MM.1S (cell line): ENCODE measurements around the gene NDUFB10.
"Not testable (repeated sequence)": the region's sequence is repeated elsewhere in the genome, so short reads cannot be mapped to it uniquely, and the experiment has no call there.

Source experiments
- DNase-seq: peaks from one replicate; pipeline ENCODE4 v3.0.0-alpha.2; 2015
- H2AFZ ChIP-seq: fragments of 300-600 bp; sonication (generic); 2 replicates; pipeline ENCODE4 v1.6.0; 2016; ENCODE audit warnings: antibody characterized with exemption, low read length
- H3F3A ChIP-seq: fragments of 300-600 bp; sonication (generic); 2 replicates; pipeline ENCODE4 v1.6.1; 2016; ENCODE audit warnings: mild to moderate bottlenecking, antibody characterized with exemption, low read length, moderate library complexity, mixed read lengths; ENCODE audit not compliant: insufficient read depth
- H3K27ac ChIP-seq: fragments of 300-600 bp; sonication (generic); 2 replicates; pipeline ENCODE4 v1.5.1; 2016; ENCODE audit warnings: mild to moderate bottlenecking, low read length
- H3K27me3 ChIP-seq: fragments of 300-600 bp; sonication (generic); replicated peaks from 2 replicates; pipeline ENCODE4 v1.6.0; 2016; ENCODE audit warnings: low read length; ENCODE audit not compliant: insufficient read depth
- H3K36me3 ChIP-seq: fragments of 300-600 bp; sonication (generic); replicated peaks from 2 replicates; pipeline ENCODE4 v1.6.1; 2016; ENCODE audit warnings: mild to moderate bottlenecking, low read length, mixed read lengths; ENCODE audit not compliant: insufficient read depth
- H3K4me1 ChIP-seq: fragments of 300-600 bp; sonication (generic); 2 replicates; pipeline ENCODE4 v1.6.1; 2016; ENCODE audit warnings: low read length, mixed read lengths
- H3K4me2 ChIP-seq: fragments of 300-600 bp; sonication (generic); 2 replicates; pipeline ENCODE4 v1.6.0; 2016; ENCODE audit warnings: low read depth, low read length
- H3K4me3 ChIP-seq: fragments of 300-600 bp; sonication (generic); 2 replicates; pipeline ENCODE4 v1.5.1; 2016; ENCODE audit warnings: low read length, mixed read lengths
- H3K79me2 ChIP-seq: fragments of 300-600 bp; sonication (generic); 2 replicates; pipeline ENCODE4 v1.6.1; 2016; ENCODE audit warnings: mixed run types, low read length, mixed read lengths
- H3K9ac ChIP-seq: fragments of 300-600 bp; sonication (generic); 2 replicates; pipeline ENCODE4 v1.6.1; 2016; ENCODE audit warnings: low read length, mixed read lengths
- H3K9me2 ChIP-seq: fragments of 300-600 bp; sonication (generic); replicated peaks from 2 replicates; pipeline ENCODE4 v1.6.1; 2016; ENCODE audit warnings: mild to moderate bottlenecking, low read length, mixed read lengths; ENCODE audit not compliant: insufficient read depth
- H3K9me3 ChIP-seq: fragments of 300-600 bp; sonication (generic); replicated peaks from 2 replicates; pipeline ENCODE4 v1.6.1; 2016; ENCODE audit warnings: mild to moderate bottlenecking, low read length, mixed read lengths; ENCODE audit not compliant: insufficient read depth
- H4K20me1 ChIP-seq: fragments of 300-600 bp; sonication (generic); 2 replicates; pipeline ENCODE4 v1.6.1; 2016; ENCODE audit warnings: mild to moderate bottlenecking, low read length, moderate library complexity, mixed read lengths; ENCODE audit not compliant: insufficient read depth
- EZH2 ChIP-seq: fragments of 300-600 bp; sonication (generic); optimal IDR thresholded peaks from 2 replicates; pipeline ENCODE3; 2017; ENCODE audit warnings: low read depth, mild to moderate bottlenecking, antibody characterized with exemption, low read length, mixed read lengths
- EZH2phosphoT487 ChIP-seq: fragments of 300-600 bp; sonication (generic); IDR thresholded peaks from 2 replicates; pipeline ENCODE4 v1.6.1; 2018; ENCODE audit warnings: antibody characterized with exemption, low read length
- TF ChIP-seq, protein P1 (sequence below): fragments of 300-600 bp; sonication (generic); IDR thresholded peaks from 2 replicates; pipeline ENCODE4 v1.5.1; 2016; ENCODE audit warnings: antibody characterized with exemption, low read length, mixed read lengths

NDUFB10 gene

DNA sequence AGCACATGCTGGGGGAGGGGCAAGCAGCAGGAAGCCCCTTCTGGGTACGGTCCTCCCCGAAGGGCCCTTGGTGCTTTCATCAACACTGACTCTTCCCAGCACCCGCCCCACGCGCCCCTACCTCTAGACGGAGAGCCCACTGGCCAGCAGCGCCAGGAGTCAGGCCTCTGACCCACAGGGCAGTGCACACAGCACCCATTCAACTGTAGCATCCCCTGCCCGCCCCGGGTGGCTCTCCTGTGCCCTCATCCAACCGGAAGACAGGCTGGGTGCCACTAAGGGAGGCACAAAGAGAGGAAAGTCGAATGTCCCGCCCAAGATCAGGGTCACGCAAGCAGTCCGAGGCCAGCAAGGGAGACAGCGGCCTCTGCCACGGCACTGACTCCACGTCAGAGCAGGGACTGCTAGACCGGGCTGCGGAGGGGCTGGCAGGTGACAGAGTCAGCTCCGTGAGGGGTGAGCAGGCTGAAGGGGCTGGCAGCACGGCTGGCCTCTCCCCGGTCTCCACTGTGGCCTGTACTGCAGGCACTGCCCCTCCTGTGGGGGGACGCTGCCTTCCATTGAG, 26.2 kb upstream of the NDUFB10 start:
- Histone ChIP-seq H2AFZ (no peak overlapping the region), H3K27me3 (0 out of 2 replicates have a peak, but pooled peaks cover 3% of the 10 kb centered on the region), H3K9me3 (no peaks in the 10 kb centered on the region), H3K4me2 (no peak overlapping the region), H3K4me3 (no peak overlapping the region), H3K79me2 (no peaks in the 10 kb centered on the region), H3K36me3 (no peaks in the 10 kb centered on the region), H3K4me1 (peaks cover 5% of the 10 kb centered on the region), H3F3A (no peaks in the 10 kb centered on the region), H4K20me1 (no peaks in the 10 kb centered on the region), H3K27ac (no peak overlapping the region), H3K9ac (no peak overlapping the region), H3K9me2 (no peaks in the 10 kb centered on the region)
- DNase-seq, result no peak
- TF ChIP-seq, protein P1, sequence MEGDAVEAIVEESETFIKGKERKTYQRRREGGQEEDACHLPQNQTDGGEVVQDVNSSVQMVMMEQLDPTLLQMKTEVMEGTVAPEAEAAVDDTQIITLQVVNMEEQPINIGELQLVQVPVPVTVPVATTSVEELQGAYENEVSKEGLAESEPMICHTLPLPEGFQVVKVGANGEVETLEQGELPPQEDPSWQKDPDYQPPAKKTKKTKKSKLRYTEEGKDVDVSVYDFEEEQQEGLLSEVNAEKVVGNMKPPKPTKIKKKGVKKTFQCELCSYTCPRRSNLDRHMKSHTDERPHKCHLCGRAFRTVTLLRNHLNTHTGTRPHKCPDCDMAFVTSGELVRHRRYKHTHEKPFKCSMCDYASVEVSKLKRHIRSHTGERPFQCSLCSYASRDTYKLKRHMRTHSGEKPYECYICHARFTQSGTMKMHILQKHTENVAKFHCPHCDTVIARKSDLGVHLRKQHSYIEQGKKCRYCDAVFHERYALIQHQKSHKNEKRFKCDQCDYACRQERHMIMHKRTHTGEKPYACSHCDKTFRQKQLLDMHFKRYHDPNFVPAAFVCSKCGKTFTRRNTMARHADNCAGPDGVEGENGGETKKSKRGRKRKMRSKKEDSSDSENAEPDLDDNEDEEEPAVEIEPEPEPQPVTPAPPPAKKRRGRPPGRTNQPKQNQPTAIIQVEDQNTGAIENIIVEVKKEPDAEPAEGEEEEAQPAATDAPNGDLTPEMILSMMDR, result no peak
- TF ChIP-seq EZH2phosphoT487 (no peak), EZH2 (no peak)

DNA sequence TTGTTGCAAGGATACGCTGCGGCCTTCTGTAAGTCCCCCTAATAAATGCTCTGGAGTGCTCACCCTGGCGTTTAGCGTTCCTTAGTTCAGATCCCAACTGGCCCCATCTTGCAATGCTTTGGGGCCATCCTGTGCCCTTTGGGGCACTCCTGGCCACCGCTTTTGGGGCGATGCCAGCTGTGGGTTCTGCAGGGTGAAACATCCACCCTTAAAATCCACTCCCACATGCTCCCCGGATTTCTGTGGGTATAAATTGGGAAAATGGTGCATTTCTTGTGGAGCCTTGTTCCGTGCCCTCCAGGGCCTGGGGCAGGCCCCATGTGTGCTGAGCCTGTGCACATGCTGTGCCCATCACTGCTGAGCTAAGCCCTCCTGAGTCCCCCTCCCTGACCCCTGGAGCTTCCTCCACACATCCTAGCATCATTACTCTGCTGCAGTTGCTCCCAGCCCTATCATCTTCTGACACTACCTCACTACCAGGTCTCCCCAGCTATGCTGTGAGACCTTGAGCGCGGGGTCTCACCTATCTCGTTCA, 22.3 kb upstream of the NDUFB10 start:
- H3K4me2 ChIP-seq, result no peak overlapping the region
- no peaks in the 10 kb centered on the region for H4K20me1 ChIP-seq
- H3K27ac ChIP-seq, result no peak overlapping the region
- no peak overlapping the region for H3K9ac ChIP-seq
- no peak overlapping the region for H3K4me3 ChIP-seq
- no peak for DNase-seq
- no peaks in the 10 kb centered on the region for H3K9me3 ChIP-seq
- H3K27me3 ChIP-seq, result no peaks in the 10 kb centered on the region
- H3K9me2 ChIP-seq, result no peaks in the 10 kb centered on the region
- H3F3A ChIP-seq, result no peaks in the 10 kb centered on the region
- peaks cover 3% of the 10 kb centered on the region; the same call in 1 of the 2 replicates for H3K36me3 ChIP-seq
- no peak overlapping the region for H2AFZ ChIP-seq
- H3K79me2 ChIP-seq, result no peaks in the 10 kb centered on the region
- H3K4me1 ChIP-seq, result no peaks in the 10 kb centered on the region
- no peak for TF ChIP-seq EZH2

DNA sequence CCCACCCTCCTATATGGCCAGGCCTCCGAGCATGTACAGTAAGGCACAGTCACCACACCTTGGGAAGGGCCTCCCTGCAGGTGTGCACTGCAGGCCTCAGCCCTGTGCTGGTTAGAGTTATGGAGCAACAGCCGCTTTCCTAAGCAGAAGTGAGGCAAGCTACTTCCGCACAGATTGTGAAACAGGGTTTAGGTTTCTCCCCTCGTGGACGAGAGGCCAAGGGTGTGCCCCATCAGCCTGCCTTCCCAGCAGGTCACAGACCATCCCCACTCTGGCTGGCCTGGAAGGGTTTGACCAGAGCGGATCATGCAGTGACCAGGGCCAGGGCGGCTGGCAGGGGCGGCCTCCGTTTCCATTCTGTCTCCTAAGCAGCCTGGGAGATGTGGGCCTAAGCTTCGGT, 21.0 kb upstream of the NDUFB10 start:
- no peak overlapping the region for H3K27ac ChIP-seq
- no peaks in the 10 kb centered on the region for H3F3A ChIP-seq
- no peaks in the 10 kb centered on the region for H3K9me2 ChIP-seq
- no peak overlapping the region for H3K4me2 ChIP-seq
- no peaks in the 10 kb centered on the region for H3K4me1 ChIP-seq
- no peak overlapping the region for H2AFZ ChIP-seq
- DNase-seq, result no peak
- peaks cover 3% of the 10 kb centered on the region; the same call in 1 of the 2 replicates for H3K36me3 ChIP-seq
- H4K20me1 ChIP-seq, result no peaks in the 10 kb centered on the region
- H3K9ac ChIP-seq, result no peak overlapping the region
- no peaks in the 10 kb centered on the region for H3K9me3 ChIP-seq
- no peak overlapping the region for H3K4me3 ChIP-seq
- peaks cover 4% of the 10 kb centered on the region for H3K79me2 ChIP-seq
- H3K27me3 ChIP-seq, result no peaks in the 10 kb centered on the region
- TF ChIP-seq EZH2 (no peak), EZH2phosphoT487 (no peak)
- TF ChIP-seq, protein P1, result no peak

DNA sequence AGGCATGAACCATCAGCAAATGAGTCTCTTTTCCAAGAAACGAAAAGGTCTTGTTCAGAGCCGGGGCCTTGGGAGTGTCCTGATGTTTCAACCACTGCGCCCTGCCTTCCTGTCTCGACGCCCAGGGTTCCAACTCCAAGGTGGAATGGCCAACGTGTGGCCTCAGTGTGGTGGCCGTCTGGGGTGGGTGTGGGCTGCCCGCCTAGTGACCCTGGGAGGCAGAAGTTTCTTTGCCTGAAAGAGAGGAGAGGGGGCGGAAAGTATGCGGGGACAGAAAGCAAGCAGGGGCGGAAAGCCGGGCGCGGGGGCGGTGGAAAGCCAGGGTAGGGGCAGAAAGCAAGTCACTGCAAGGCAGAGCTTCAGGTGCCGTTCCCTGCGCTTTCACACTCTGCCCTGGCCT, 20.4 kb upstream of the NDUFB10 start:
- Histone ChIP-seq H3K27ac (no peak overlapping the region), H3F3A (no peaks in the 10 kb centered on the region), H3K27me3 (no peaks in the 10 kb centered on the region), H2AFZ (no peak overlapping the region), H4K20me1 (no peaks in the 10 kb centered on the region), H3K9ac (no peak overlapping the region), H3K4me1 (no peaks in the 10 kb centered on the region), H3K4me3 (no peak overlapping the region), H3K36me3 (peaks cover 3% of the 10 kb centered on the region; the same call in 1 of the 2 replicates), H3K9me2 (no peaks in the 10 kb centered on the region), H3K79me2 (peaks cover 4% of the 10 kb centered on the region), H3K4me2 (no peak overlapping the region), H3K9me3 (no peaks in the 10 kb centered on the region)
- no peak for TF ChIP-seq EZH2
- TF ChIP-seq EZH2phosphoT487, result no peak
- TF ChIP-seq, protein P1, result no peak
- no peak for DNase-seq

DNA sequence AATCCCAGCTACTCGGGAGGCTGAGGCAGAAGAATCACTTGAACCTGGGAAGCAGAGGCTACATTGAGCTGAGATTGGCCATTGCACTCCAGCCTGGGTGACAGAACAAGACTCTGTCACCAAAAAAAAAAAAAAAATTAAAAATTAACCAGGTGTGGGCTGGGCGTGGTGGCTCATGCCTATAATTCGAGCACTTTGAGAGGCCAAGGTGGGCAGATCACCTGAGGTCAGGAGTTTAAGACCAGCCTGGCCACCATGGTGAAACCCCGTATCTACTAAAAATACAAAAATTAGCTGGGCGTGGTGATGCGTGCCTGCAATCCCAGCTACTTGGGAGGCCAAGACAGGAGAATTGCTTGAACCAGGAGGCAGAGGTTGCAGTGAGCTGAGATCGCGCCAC, 19.5 kb upstream of the NDUFB10 start:
- not testable (repeated sequence) for H3F3A ChIP-seq, H3K9me2 ChIP-seq, H3K36me3 ChIP-seq, H3K27me3 ChIP-seq, H3K4me3 ChIP-seq, H3K27ac ChIP-seq, H3K79me2 ChIP-seq, H4K20me1 ChIP-seq, H3K4me1 ChIP-seq, H2AFZ ChIP-seq, H3K9ac ChIP-seq, H3K4me2 ChIP-seq, DNase-seq, H3K9me3 ChIP-seq
